K562 (cell line): ENCODE measurements around the gene HPSE2.

Experiments used
- CTCF ChIP-seq, 3 experiments: IDR thresholded peaks in 2 of 3; conservative IDR thresholded peaks in 1 of 3; 2 replicates each; pipeline ENCODE4 v1.5.1; 2011 to 2012; ENCODE audit warnings: low read length in 3 of 3, mild to moderate bottlenecking in 3 of 3, control low read depth in 2 of 3, improper control_type of control experiment in 1 of 3, inconsistent platforms in 1 of 3, low read depth in 1 of 3, mixed read lengths in 1 of 3, moderate library complexity in 1 of 3; ENCODE audit not compliant: insufficient read depth in 2 of 3
- GATAD2B ChIP-seq: fragments of 450-650 bp; IDR thresholded peaks from 2 replicates; pipeline ENCODE4 v1.6.1; 2017; ENCODE audit warnings: mild to moderate bottlenecking, borderline replicate concordance
- KAT7 ChIP-seq: sonication (generic); formaldehyde crosslinking; IDR thresholded peaks from 2 replicates; pipeline ENCODE4 v1.8.0; 2022; ENCODE audit warnings: missing genetic modification reagents, mild to moderate bottlenecking, borderline replicate concordance
- MYNN ChIP-seq, 2 experiments: sonication (generic); formaldehyde crosslinking in 1 of 2; IDR thresholded peaks; 2 replicates each; pipeline versions ENCODE4 v1.5.0 to v1.6.1; 2016 to 2020; ENCODE audit warnings: antibody characterized with exemption in 1 of 2, missing genetic modification reagents in 1 of 2
- NR2C2 ChIP-seq, 2 experiments: fragments of 200-800 bp in 1 of 2; sonication (Bioruptor generic) in 1 of 2; sonication (generic) in 1 of 2; formaldehyde crosslinking in 1 of 2; IDR thresholded peaks; 2 replicates each; pipeline versions ENCODE4 v1.6.1 to v1.8.0; 2016 to 2022; ENCODE audit warnings: mild to moderate bottlenecking in 1 of 2, missing compliant biosample characterization in 1 of 2, missing genetic modification characterization in 1 of 2, missing genetic modification reagents in 1 of 2
- POLR2A ChIP-seq: fragments of 450-650 bp; conservative IDR thresholded peaks from 2 replicates; pipeline ENCODE4 v1.6.1; 2016
- SIN3A ChIP-seq, 2 experiments: fragments of 150-350 bp in 1 of 2; IDR thresholded peaks; 2 replicates each; pipeline ENCODE4 v1.6.1; 2011 to 2016; ENCODE audit warnings: borderline replicate concordance in 2 of 2, low read depth in 2 of 2, low read length in 2 of 2, mild to moderate bottlenecking in 2 of 2, moderate library complexity in 2 of 2; ENCODE audit not compliant: control insufficient read depth in 1 of 2
- SP1 ChIP-seq: sonication (generic); formaldehyde crosslinking; IDR thresholded peaks from 2 replicates; pipeline ENCODE4 v1.8.1; 2022; ENCODE audit warnings: mild to moderate bottlenecking, missing genetic modification reagents
- TAF15 ChIP-seq: fragments of 200-400 bp; formaldehyde crosslinking; IDR thresholded peaks from 2 replicates; pipeline ENCODE4 v1.6.1; 2017; ENCODE audit warnings: mild to moderate bottlenecking, low read depth, low read length, moderate library complexity
- TAF7 ChIP-seq: fragments of 450-650 bp; IDR thresholded peaks from 2 replicates; pipeline ENCODE4 v1.6.1; 2016; ENCODE audit warnings: missing genetic modification characterization, missing compliant biosample characterization
- ZBTB11 ChIP-seq, 3 experiments: fragments of 200-800 bp in 1 of 3; fragments of 250-450 bp in 1 of 3; fragments of 450-650 bp in 1 of 3; sonication (Bioruptor Pico) in 1 of 3; sonication (Bioruptor generic) in 1 of 3; formaldehyde crosslinking in 1 of 3; IDR thresholded peaks; 2 replicates each; pipeline versions ENCODE4 v1.6.1 to v1.8.0; 2016 to 2022; ENCODE audit warnings: mild to moderate bottlenecking in 2 of 3, missing genetic modification characterization in 2 of 3, missing compliant biosample characterization in 1 of 3, moderate library complexity in 1 of 3
- ZNF785 ChIP-seq: fragments of 250-450 bp; sonication (Bioruptor Pico); IDR thresholded peaks from 2 replicates; pipeline ENCODE4 v1.4.0; 2020; ENCODE audit warnings: mild to moderate bottlenecking

DNA sequence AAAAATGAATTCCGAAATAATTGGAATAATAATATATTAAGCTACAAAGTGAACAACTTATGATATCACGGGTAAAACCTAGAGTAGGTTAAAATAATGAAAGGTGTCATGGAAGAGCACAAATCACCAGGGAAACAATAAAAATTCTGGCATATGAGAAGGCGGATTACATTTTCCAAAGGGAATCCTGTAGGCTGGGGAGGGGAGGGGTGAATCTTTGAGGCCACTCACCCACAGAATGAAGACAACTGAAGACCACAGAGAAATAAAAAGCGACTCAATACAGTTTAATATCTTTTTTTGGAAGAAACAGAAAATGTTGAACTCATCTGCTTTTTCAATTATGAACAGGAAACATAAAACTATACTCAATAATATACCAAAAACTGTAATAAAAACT is 659.6 kb downstream of the HPSE2 start:
- no peak for TF ChIP-seq SIN3A (IDR thresholded peaks at IDR 0.05; ENCODE audit: borderline replicate concordance in 2 of 2, control insufficient read depth in 1 of 2, low read depth in 2 of 2, low read length in 2 of 2)
- TF ChIP-seq SP1: no peak
- no peak for TF ChIP-seq MYNN (IDR thresholded peaks at IDR 0.05)
- TF ChIP-seq MYNN (CRISPR knock-in tag; IDR thresholded peaks at IDR 0.05): no peak
- no peak for TF ChIP-seq CTCF (IDR thresholded peaks at IDR 0.05 in 2 of 3, conservative IDR thresholded peaks at IDR 0.05 in 1 of 3; ENCODE audit: insufficient read depth in 2 of 3, low read depth in 1 of 3, low read length in 3 of 3)
- TF ChIP-seq ZNF785 (CRISPR knock-in tag): no peak
- TF ChIP-seq GATAD2B: no peak
- no peak for TF ChIP-seq TAF7 (tag)
- no peak for TF ChIP-seq KAT7 (CRISPR knock-in tag)
- TF ChIP-seq TAF15: no peak
- no peak for TF ChIP-seq POLR2A
- TF ChIP-seq NR2C2 (CRISPR knock-in tag; IDR thresholded peaks at IDR 0.05): no peak
- TF ChIP-seq NR2C2 (tag; IDR thresholded peaks at IDR 0.05): no peak
- TF ChIP-seq ZBTB11 (CRISPR knock-in tag; IDR thresholded peaks at IDR 0.05): no peak
